Measurements from ENCODE around the gene CCDC28B.

- TF ChIP-seq, protein P1, sequence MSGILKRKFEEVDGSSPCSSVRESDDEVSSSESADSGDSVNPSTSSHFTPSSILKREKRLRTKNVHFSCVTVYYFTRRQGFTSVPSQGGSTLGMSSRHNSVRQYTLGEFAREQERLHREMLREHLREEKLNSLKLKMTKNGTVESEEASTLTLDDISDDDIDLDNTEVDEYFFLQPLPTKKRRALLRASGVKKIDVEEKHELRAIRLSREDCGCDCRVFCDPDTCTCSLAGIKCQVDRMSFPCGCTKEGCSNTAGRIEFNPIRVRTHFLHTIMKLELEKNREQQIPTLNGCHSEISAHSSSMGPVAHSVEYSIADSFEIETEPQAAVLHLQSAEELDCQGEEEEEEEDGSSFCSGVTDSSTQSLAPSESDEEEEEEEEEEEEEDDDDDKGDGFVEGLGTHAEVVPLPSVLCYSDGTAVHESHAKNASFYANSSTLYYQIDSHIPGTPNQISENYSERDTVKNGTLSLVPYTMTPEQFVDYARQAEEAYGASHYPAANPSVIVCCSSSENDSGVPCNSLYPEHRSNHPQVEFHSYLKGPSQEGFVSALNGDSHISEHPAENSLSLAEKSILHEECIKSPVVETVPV (CRISPR knock-in tag; IDR thresholded peaks at IDR 0.05), result no peak
- no peak for TF ChIP-seq OSR1 (CRISPR knock-in tag; IDR thresholded peaks at IDR 0.05)
- no peak for TF ChIP-seq PPARA (CRISPR knock-in tag; IDR thresholded peaks at IDR 0.05; ENCODE audit: borderline replicate concordance)
- TF ChIP-seq RARB (CRISPR knock-in tag; IDR thresholded peaks at IDR 0.05), result no peak
- no peak for TF ChIP-seq TOX (CRISPR knock-in tag; IDR thresholded peaks at IDR 0.05; ENCODE audit: borderline replicate concordance)
Observed at GRCh38 chr1:32208891-32209328, 8.5 kb downstream of the CCDC28B start, which contains the start of gene DCDC2B.

Measured in SK-N-SH treated with all-trans-retinoic acid at 6 μM for 48 hours (cell line).